Hepatocyte (in vitro differentiated cells): ENCODE measurements around the gene DPF3. TPM values are rescaled to one million over a fixed set of nuclear protein-coding genes. Genes with fewer than 3 reads are reported as not detected.

Source experiments
- DNase-seq: peaks from one replicate; pipeline ENCODE4 v3.0.0-alpha.2; 2016; ENCODE audit warnings: low spot score
- H2AFZ ChIP-seq: fragments of 200-600 bp; sonication (generic); 2 replicates; pipeline ENCODE4 v1.6.0; 2016; ENCODE audit warnings: antibody characterized with exemption, mild to moderate bottlenecking
- H3K27ac ChIP-seq: fragments of 200-600 bp; sonication (generic); 2 replicates; pipeline ENCODE4 v1.5.1; 2016; ENCODE audit warnings: mild to moderate bottlenecking
- H3K27me3 ChIP-seq: fragments of 200-600 bp; sonication (generic); 2 replicates; pipeline ENCODE4 v1.6.1; 2016
- H3K36me3 ChIP-seq: fragments of 200-600 bp; sonication (generic); replicated peaks from 2 replicates; pipeline ENCODE4 v1.5.1; 2016; ENCODE audit warnings: low read depth; ENCODE audit not compliant: insufficient read depth
- H3K4me1 ChIP-seq: fragments of 200-600 bp; sonication (generic); 2 replicates; pipeline ENCODE4 v1.5.1; 2016; ENCODE audit warnings: mild to moderate bottlenecking, moderate library complexity; ENCODE audit not compliant: insufficient read depth
- H3K4me2 ChIP-seq: fragments of 200-600 bp; sonication (generic); 2 replicates; pipeline ENCODE4 v1.6.0; 2016
- H3K4me3 ChIP-seq: fragments of 200-600 bp; sonication (generic); 2 replicates; pipeline ENCODE4 v1.5.1; 2016; ENCODE audit warnings: mild to moderate bottlenecking
- H3K79me2 ChIP-seq: fragments of 200-600 bp; sonication (generic); 2 replicates; pipeline ENCODE4 v1.6.0; 2017; ENCODE audit warnings: mild to moderate bottlenecking
- H3K9me2 ChIP-seq: fragments of 200-600 bp; sonication (generic); replicated peaks from 2 replicates; pipeline ENCODE4 v1.6.0; 2017; ENCODE audit warnings: mild to moderate bottlenecking; ENCODE audit not compliant: insufficient read depth
- H3K9me3 ChIP-seq: fragments of 200-600 bp; sonication (generic); 2 replicates; pipeline ENCODE4 v1.5.1; 2016; ENCODE audit warnings: low read depth, mild to moderate bottlenecking
- H4K20me1 ChIP-seq: fragments of 200-600 bp; sonication (generic); 2 replicates; pipeline ENCODE4 v1.6.0; 2016; ENCODE audit warnings: mild to moderate bottlenecking; ENCODE audit not compliant: insufficient read depth, poor library complexity, severe bottlenecking
- EZH2 ChIP-seq: fragments of 200-600 bp; sonication (generic); IDR thresholded peaks from 2 replicates; pipeline ENCODE4 v1.6.1; 2016; ENCODE audit warnings: antibody characterized with exemption, mild to moderate bottlenecking, borderline replicate concordance
- EZH2phosphoT487 ChIP-seq: fragments of 200-600 bp; sonication (generic); IDR thresholded peaks from one replicate; pipeline ENCODE4 v1.6.1; 2018; ENCODE audit warnings: antibody characterized with exemption, mild to moderate bottlenecking, low read depth, moderate library complexity; ENCODE audit not compliant: unreplicated experiment, severe bottlenecking
- WGBS: methylation state at CpG from one replicate; pipeline ENCODE4 v1.1.6; 2016; ENCODE audit warnings: low lambda C conversion rate; ENCODE audit errors: missing lambda C conversion rate; 5-methylcytosine and 5-hydroxymethylcytosine counted together
- polyA plus RNA-seq: library from polyadenylated mRNA; unstranded; fragments of >200 nt; fragmentation: Nextera tagmentation; extraction: Ambion mirVana; gene quantifications from 2 replicates; pipeline ENCODE4 v1.2.1, GENCODE V29; 2016
- total RNA-seq: library from RNA; depleted of rRNA; stranded (reverse); fragments of >200 nt; gene quantifications from 2 replicates; pipeline ENCODE4 v1.2.3, GENCODE V29; 2014
- TF ChIP-seq, protein P1 (sequence below): fragments of 200-600 bp; sonication (generic); IDR thresholded peaks from 2 replicates; pipeline ENCODE4 v1.5.1; 2016; ENCODE audit warnings: antibody characterized with exemption, mild to moderate bottlenecking; ENCODE audit not compliant: poor library complexity

The DPF3 gene
- total and polyA plus RNA-seq, 2 experiments from 2014 or later = 0.21 to 0.47 TPM

- TF ChIP-seq, protein P1, sequence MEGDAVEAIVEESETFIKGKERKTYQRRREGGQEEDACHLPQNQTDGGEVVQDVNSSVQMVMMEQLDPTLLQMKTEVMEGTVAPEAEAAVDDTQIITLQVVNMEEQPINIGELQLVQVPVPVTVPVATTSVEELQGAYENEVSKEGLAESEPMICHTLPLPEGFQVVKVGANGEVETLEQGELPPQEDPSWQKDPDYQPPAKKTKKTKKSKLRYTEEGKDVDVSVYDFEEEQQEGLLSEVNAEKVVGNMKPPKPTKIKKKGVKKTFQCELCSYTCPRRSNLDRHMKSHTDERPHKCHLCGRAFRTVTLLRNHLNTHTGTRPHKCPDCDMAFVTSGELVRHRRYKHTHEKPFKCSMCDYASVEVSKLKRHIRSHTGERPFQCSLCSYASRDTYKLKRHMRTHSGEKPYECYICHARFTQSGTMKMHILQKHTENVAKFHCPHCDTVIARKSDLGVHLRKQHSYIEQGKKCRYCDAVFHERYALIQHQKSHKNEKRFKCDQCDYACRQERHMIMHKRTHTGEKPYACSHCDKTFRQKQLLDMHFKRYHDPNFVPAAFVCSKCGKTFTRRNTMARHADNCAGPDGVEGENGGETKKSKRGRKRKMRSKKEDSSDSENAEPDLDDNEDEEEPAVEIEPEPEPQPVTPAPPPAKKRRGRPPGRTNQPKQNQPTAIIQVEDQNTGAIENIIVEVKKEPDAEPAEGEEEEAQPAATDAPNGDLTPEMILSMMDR = no peak
- TF ChIP-seq EZH2 (no peak), EZH2phosphoT487 (no peak)
- Histone ChIP-seq H3K9me3 (no peaks in the 10 kb centered on the region), H2AFZ (no peak overlapping the region), H4K20me1 (no peaks in the 10 kb centered on the region), H3K9me2 (no peaks in the 10 kb centered on the region), H3K27me3 (peaks cover 7% of the 10 kb centered on the region), H3K79me2 (no peaks in the 10 kb centered on the region), H3K4me1 (no peaks in the 10 kb centered on the region), H3K36me3 (no peaks in the 10 kb centered on the region), H3K4me3 (no peak overlapping the region), H3K27ac (no peak overlapping the region), H3K4me2 (no peak overlapping the region)
- no peak for DNase-seq
- 76% methylated on average over 2 of the region's 2 CpGs for WGBS
These were observed 26.1 kb upstream of the DPF3 start for GRCh38 chr14:72920008-72920407.

DNA sequence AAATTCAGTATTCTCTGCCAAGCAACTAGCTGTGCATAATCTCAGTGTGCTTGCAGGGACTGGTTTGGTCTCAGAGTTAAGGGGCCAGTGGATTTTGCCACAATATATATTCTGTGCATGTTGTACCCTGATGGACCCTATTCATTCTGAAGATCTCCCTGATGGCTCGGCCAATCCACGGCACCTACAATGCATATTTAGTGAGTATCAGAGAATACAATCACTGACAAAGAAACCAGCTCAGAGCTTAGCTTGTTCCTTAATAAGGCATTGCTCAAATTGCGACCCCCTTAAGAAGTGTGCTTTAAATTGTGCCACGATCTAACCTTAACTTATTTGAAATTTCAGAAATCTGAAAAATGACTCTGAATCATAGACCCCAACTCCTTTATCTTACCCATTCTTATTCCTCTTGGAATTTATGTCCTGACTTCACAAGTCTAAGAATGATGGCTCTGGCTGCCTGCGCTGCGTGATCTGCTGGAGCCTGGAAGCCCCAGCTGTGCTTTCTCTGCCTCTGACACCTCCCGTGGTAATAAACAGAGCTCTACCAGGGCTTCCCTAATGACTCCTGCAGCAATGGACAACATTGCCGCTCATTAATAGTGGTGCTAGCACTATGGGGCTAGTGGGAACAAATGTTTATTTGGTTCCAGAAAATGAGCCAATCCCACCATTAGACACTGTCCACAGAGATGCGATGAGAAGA, 23.3 kb upstream of the DPF3 start:
- no peak overlapping the region for H3K27ac ChIP-seq
- H3K79me2 ChIP-seq = no peaks in the 10 kb centered on the region
- TF ChIP-seq EZH2 = no peak
- TF ChIP-seq EZH2phosphoT487 = no peak
- TF ChIP-seq, protein P1 = no peak
- H2AFZ ChIP-seq = no peak overlapping the region
- H3K27me3 ChIP-seq = peaks cover 14% of the 10 kb centered on the region
- no peaks in the 10 kb centered on the region for H4K20me1 ChIP-seq
- H3K9me3 ChIP-seq = no peaks in the 10 kb centered on the region
- WGBS = 68% methylated on average over 9 of the region's 9 CpGs
- no peak for DNase-seq
- no peaks in the 10 kb centered on the region for H3K4me1 ChIP-seq
- no peaks in the 10 kb centered on the region for H3K36me3 ChIP-seq
- no peak overlapping the region for H3K4me3 ChIP-seq
- no peaks in the 10 kb centered on the region for H3K9me2 ChIP-seq
- H3K4me2 ChIP-seq = no peak overlapping the region

GRCh38 chr14:72916174-72916573, 22.3 kb upstream of the DPF3 start:
- H3K4me2 ChIP-seq = no peak overlapping the region
- no peaks in the 10 kb centered on the region for H4K20me1 ChIP-seq
- DNase-seq = no peak
- TF ChIP-seq, protein P1 = no peak
- TF ChIP-seq EZH2phosphoT487 = no peak
- no peak for TF ChIP-seq EZH2
- H3K4me1 ChIP-seq = no peaks in the 10 kb centered on the region
- H3K4me3 ChIP-seq = no peak overlapping the region
- 82% methylated on average over 6 of the region's 6 CpGs for WGBS
- no peaks in the 10 kb centered on the region for H3K79me2 ChIP-seq
- peaks cover 14% of the 10 kb centered on the region for H3K27me3 ChIP-seq
- no peak overlapping the region for H2AFZ ChIP-seq
- H3K27ac ChIP-seq = no peak overlapping the region
- H3K36me3 ChIP-seq = no peaks in the 10 kb centered on the region
- no peaks in the 10 kb centered on the region for H3K9me3 ChIP-seq
- no peaks in the 10 kb centered on the region for H3K9me2 ChIP-seq
